ENCODE data around the gene SLC30A2. TPM values are rescaled to one million over a fixed set of nuclear protein-coding genes. Genes with fewer than 3 reads are reported as not detected.

Gene SLC30A2
- total RNA-seq, 2 experiments from 2014 or later = not detected

- Mint-ChIP-seq H3K9me3 (no peaks in the 10 kb centered on the region), H3K36me3 (ENCODE audit: low read depth) (peaks cover 2% of the 10 kb centered on the region), H3K27me3 (no peaks in the 10 kb centered on the region), H3K4me1 (peaks cover 48% of the 10 kb centered on the region), H3K27ac (no peak overlapping the region), H3K4me3 (no peak overlapping the region)
- ChIA-PET POLR2A (interaction anchor here (0.8 to 9.7 kb wide), 2 partner anchors 12 to 94 kb away, joined by 3 to 268 read pairs; partner anchors contain the start of gene STMN1), CTCF (interaction anchor here (1.0 to 10.8 kb wide), 2 partner anchors 88 to 99 kb away, joined by 6 to 286 read pairs; no protein-coding TSS in a partner anchor)
- DNase-seq = no peak
These were observed 52.5 kb downstream of the SLC30A2 start for GRCh38 chr1:25993197-25993951.

GRCh38 chr1:25992689-25993171, 53.2 kb downstream of the SLC30A2 start:
- CTCF ChIA-PET = no interaction called here
- Mint-ChIP-seq H3K9me3 (no peaks in the 10 kb centered on the region), H3K27ac (no peak overlapping the region), H3K4me3 (no peak overlapping the region), H3K27me3 (no peaks in the 10 kb centered on the region), H3K4me1 (peaks cover 48% of the 10 kb centered on the region), H3K36me3 (ENCODE audit: low read depth) (peaks cover 2% of the 10 kb centered on the region)
- no peak for DNase-seq
- POLR2A ChIA-PET = interaction anchor here (3.6 to 9.7 kb wide), 2 partner anchors 87 to 94 kb away, joined by 26 to 268 read pairs; partner anchors contain the start of gene STMN1

- Mint-ChIP-seq H3K4me3 (no peak overlapping the region), H3K9me3 (no peaks in the 10 kb centered on the region), H3K4me1 (peaks cover 43% of the 10 kb centered on the region), H3K27me3 (no peaks in the 10 kb centered on the region), H3K27ac (no peak overlapping the region), H3K36me3 (ENCODE audit: low read depth) (peaks cover 6% of the 10 kb centered on the region)
- ChIA-PET POLR2A (interaction anchor here (0.8 to 3.6 kb wide), 4 partner anchors 21 to 97 kb away, joined by 4 to 26 read pairs (median 15); partner anchors contain the start of gene STMN1), CTCF (interaction anchor here (0.5 to 6.3 kb wide), 2 partner anchors 97 to 431 kb away, joined by 3 to 45 read pairs; no protein-coding TSS in a partner anchor)
- DNase-seq = no peak
These were observed 53.8 kb downstream of the SLC30A2 start for GRCh38 chr1:25991937-25992688.

GRCh38 chr1:25990702-25991395, 55.1 kb downstream of the SLC30A2 start:
- peak overlapping the region; percentile 72 for H3K27ac Mint-ChIP-seq
- H3K36me3 Mint-ChIP-seq (ENCODE audit: low read depth) = peaks cover 10% of the 10 kb centered on the region
- H3K4me3 Mint-ChIP-seq = peak overlapping the region; percentile 78
- peak; percentile 61 for DNase-seq
- H3K27me3 Mint-ChIP-seq = no peaks in the 10 kb centered on the region
- H3K4me1 Mint-ChIP-seq = peaks cover 38% of the 10 kb centered on the region
- H3K9me3 Mint-ChIP-seq = no peaks in the 10 kb centered on the region
- ChIA-PET CTCF (interaction anchor here (0.6 to 6.3 kb wide), 8 partner anchors 11 to 1055 kb away, joined by 3 to 45 read pairs (median 4); partner anchors contain the start of gene CEP85), POLR2A (interaction anchor here (0.8 to 3.6 kb wide), 14 partner anchors 9 to 171 kb away, joined by 3 to 26 read pairs (median 6); partner anchors contain the start of genes MTFR1L, PAQR7 and STMN1)

GRCh38 chr1:25990251-25990650, 55.7 kb downstream of the SLC30A2 start:
- peak overlapping the region; percentile 72 for H3K27ac Mint-ChIP-seq
- H3K9me3 Mint-ChIP-seq = no peaks in the 10 kb centered on the region
- H3K4me3 Mint-ChIP-seq = peak overlapping the region; percentile 78
- peaks cover 16% of the 10 kb centered on the region for H3K36me3 Mint-ChIP-seq (ENCODE audit: low read depth)
- no peak for DNase-seq
- peaks cover 40% of the 10 kb centered on the region for H3K4me1 Mint-ChIP-seq
- CTCF ChIA-PET = interaction anchor here (0.6 to 6.3 kb wide), 10 partner anchors 7 to 1056 kb away, joined by 3 to 45 read pairs (median 4); partner anchors contain the start of genes CEP85 and PAFAH2
- no peaks in the 10 kb centered on the region for H3K27me3 Mint-ChIP-seq
- POLR2A ChIA-PET = interaction anchor here (0.6 to 3.6 kb wide), 16 partner anchors 7 to 170 kb away, joined by 3 to 26 read pairs (median 6); partner anchors contain the start of genes MTFR1L, PAFAH2, PAQR7 and STMN1

GRCh38 chr1:25989440-25990234, 56.3 kb downstream of the SLC30A2 start:
- DNase-seq = no peak
- H3K4me3 Mint-ChIP-seq = peak overlapping the region; percentile 78
- CTCF ChIA-PET = interaction anchor here (0.6 to 6.3 kb wide), 7 partner anchors 8 to 244 kb away, joined by 3 to 45 read pairs (median 5); partner anchors contain the start of genes CEP85 and PAFAH2
- H3K27ac Mint-ChIP-seq = peak overlapping the region; percentile 72
- H3K4me1 Mint-ChIP-seq = peaks cover 40% of the 10 kb centered on the region
- no peaks in the 10 kb centered on the region for H3K9me3 Mint-ChIP-seq
- no peaks in the 10 kb centered on the region for H3K27me3 Mint-ChIP-seq
- POLR2A ChIA-PET = interaction anchor here (0.6 to 3.6 kb wide), 15 partner anchors 8 to 1017 kb away, joined by 3 to 26 read pairs (median 7); partner anchors contain the start of genes MTFR1L, PAFAH2, PAQR7 and STMN1
- H3K36me3 Mint-ChIP-seq (ENCODE audit: low read depth) = peaks cover 16% of the 10 kb centered on the region

GRCh38 chr1:25987951-25988350, 58.0 kb downstream of the SLC30A2 start:
- no peak overlapping the region for H3K4me3 Mint-ChIP-seq
- H3K9me3 Mint-ChIP-seq = no peaks in the 10 kb centered on the region
- ChIA-PET POLR2A (interaction anchor here (1.1 to 2.9 kb wide), 5 partner anchors 10 to 168 kb away, joined by 3 to 16 read pairs (median 3); partner anchors contain the start of gene PAFAH2), CTCF (interaction anchor here (0.9 to 6.3 kb wide), 4 partner anchors 9 to 92 kb away, joined by 3 to 45 read pairs (median 12); partner anchors contain the start of gene PAFAH2)
- H3K36me3 Mint-ChIP-seq (ENCODE audit: low read depth) = peaks cover 30% of the 10 kb centered on the region
- no peaks in the 10 kb centered on the region for H3K27me3 Mint-ChIP-seq
- H3K4me1 Mint-ChIP-seq = peaks cover 37% of the 10 kb centered on the region
- H3K27ac Mint-ChIP-seq = no peak overlapping the region
- no peak for DNase-seq

Other genes with a start within 250 kb of the SLC30A2 start
- gene SELENON, start 245.9 kb downstream of the SLC30A2 start, total RNA-seq = 1 to 10 TPM; 5.9 to 6.0 TPM
- gene MTFR1L, start 226.2 kb downstream of the SLC30A2 start, total RNA-seq = 10 to 100 TPM; 36.6 to 37.7 TPM
- gene AUNIP, start 186.7 kb downstream of the SLC30A2 start, total RNA-seq = 1 to 10 TPM; 5.2 to 5.4 TPM
- 1 to 10 TPM; 1.4 TPM for gene PAQR7, start 170.4 kb downstream of the SLC30A2 start, total RNA-seq
- 100 to 1,000 TPM; 610 to 616 TPM for gene STMN1, start 139.7 kb downstream of the SLC30A2 start, total RNA-seq
- 10 to 100 TPM in 1 of 2 experiments, 1 to 10 TPM in 1; 9.4 to 10.1 TPM for gene PAFAH2, start 48.1 kb downstream of the SLC30A2 start, total RNA-seq
- gene EXTL1, start 24.3 kb downstream of the SLC30A2 start, total RNA-seq = not detected
- gene TRIM63, start 21.5 kb upstream of the SLC30A2 start, total RNA-seq = under 1 TPM; 0.25 to 0.33 TPM
- 10 to 100 TPM; 21.3 to 22.7 TPM for gene PDIK1L, start 65.7 kb upstream of the SLC30A2 start, total RNA-seq
- not detected for gene FAM110D, start 113.0 kb upstream of the SLC30A2 start, total RNA-seq
- not detected for gene C1orf232, start 122.8 kb upstream of the SLC30A2 start, total RNA-seq
- gene ZNF593, start 123.8 kb upstream of the SLC30A2 start, total RNA-seq = 10 to 100 TPM; 20.3 to 22.9 TPM
- not detected for gene ZNF593OS, start 125.7 kb upstream of the SLC30A2 start, total RNA-seq
- 1 to 10 TPM; 1.8 to 5.3 TPM for gene CNKSR1, start 131.4 kb upstream of the SLC30A2 start, total RNA-seq
- gene CATSPER4, start 144.5 kb upstream of the SLC30A2 start, total RNA-seq = not detected
- gene CEP85, start 188.1 kb upstream of the SLC30A2 start, total RNA-seq = 10 to 100 TPM; 35.5 to 37.7 TPM
- 100 to 1,000 TPM; 662 to 665 TPM for gene SH3BGRL3, start 234.0 kb upstream of the SLC30A2 start, total RNA-seq